Liver (tissue), 3 donors: ENCODE results near the gene CDKN2AIPNL.

Experiments used
- HNF4G ChIP-seq: IDR thresholded peaks from 2 replicates; pipeline ENCODE4 v1.6.1; 2016; ENCODE audit warnings: antibody characterized with exemption
- JUND ChIP-seq, 2 donors: IDR thresholded peaks; 2 replicates each; pipeline ENCODE4 v1.6.1; 2016; ENCODE audit warnings: antibody characterized with exemption in 2 of 2
- RXRA ChIP-seq, 2 donors: IDR thresholded peaks; 2 replicates each; pipeline ENCODE4 v1.6.1; 2017 to 2018; ENCODE audit warnings: antibody characterized with exemption in 2 of 2, mild to moderate bottlenecking in 1 of 2
- TF ChIP-seq, protein P1 (sequence below): fragments of 150-350 bp; IDR thresholded peaks from 2 replicates; pipeline ENCODE4 v1.5.1; 2017; ENCODE audit warnings: improper control_type of control experiment, low read depth, low read length; ENCODE audit not compliant: missing input control
- TF ChIP-seq, protein P2 (sequence below): IDR thresholded peaks from 2 replicates; pipeline ENCODE4 v1.6.1; 2016; ENCODE audit warnings: antibody characterized with exemption
- donor health status: healthy.
- donor health status: healthy.

DNA sequence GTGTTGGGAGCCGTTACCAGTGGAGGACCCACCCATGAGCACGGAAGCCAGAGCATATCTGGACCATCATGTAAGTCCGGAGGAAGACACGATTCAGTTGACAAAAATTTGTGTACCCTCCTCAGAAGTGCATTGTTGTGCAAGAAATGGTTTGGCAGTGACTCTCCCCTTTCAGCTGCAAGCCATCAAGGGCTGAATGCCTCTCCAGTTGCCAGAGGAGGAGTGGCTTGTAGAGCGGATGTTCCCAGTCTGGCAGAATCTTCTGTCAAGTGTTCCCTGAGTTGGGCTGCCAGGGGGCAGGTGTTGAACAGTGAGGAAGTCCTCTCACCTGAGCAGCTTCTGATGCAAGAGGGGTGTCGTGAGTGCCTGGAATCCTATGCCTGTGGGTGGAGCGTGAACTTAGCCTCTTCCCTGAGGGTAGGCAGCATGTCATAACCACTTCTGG, 27.6 kb upstream of the CDKN2AIPNL start:
- TF ChIP-seq HNF4G: peak; percentile 79
- TF ChIP-seq, protein P1, sequence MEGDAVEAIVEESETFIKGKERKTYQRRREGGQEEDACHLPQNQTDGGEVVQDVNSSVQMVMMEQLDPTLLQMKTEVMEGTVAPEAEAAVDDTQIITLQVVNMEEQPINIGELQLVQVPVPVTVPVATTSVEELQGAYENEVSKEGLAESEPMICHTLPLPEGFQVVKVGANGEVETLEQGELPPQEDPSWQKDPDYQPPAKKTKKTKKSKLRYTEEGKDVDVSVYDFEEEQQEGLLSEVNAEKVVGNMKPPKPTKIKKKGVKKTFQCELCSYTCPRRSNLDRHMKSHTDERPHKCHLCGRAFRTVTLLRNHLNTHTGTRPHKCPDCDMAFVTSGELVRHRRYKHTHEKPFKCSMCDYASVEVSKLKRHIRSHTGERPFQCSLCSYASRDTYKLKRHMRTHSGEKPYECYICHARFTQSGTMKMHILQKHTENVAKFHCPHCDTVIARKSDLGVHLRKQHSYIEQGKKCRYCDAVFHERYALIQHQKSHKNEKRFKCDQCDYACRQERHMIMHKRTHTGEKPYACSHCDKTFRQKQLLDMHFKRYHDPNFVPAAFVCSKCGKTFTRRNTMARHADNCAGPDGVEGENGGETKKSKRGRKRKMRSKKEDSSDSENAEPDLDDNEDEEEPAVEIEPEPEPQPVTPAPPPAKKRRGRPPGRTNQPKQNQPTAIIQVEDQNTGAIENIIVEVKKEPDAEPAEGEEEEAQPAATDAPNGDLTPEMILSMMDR: no peak
- peak; percentile 94 to 98 for TF ChIP-seq RXRA (IDR thresholded peaks at IDR 0.05)
- TF ChIP-seq, protein P2, sequence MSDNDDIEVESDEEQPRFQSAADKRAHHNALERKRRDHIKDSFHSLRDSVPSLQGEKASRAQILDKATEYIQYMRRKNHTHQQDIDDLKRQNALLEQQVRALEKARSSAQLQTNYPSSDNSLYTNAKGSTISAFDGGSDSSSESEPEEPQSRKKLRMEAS: peak; percentile 97
- TF ChIP-seq JUND (IDR thresholded peaks at IDR 0.05): peak; percentile 87 to 90
